Activated B cell treated with CpG ODN at 0.5 μM for 24 hours (primary cell): ENCODE measurements around the gene ANXA2. TPM values are rescaled to one million over a fixed set of nuclear protein-coding genes. Genes with fewer than 3 reads are reported as not detected.
A peak's percentile ranks its signal among the peaks of the same experiment; 100 is the strongest.

ENCODE experiments used
- ATAC-seq: fragments of 200-7000 bp; cut with Tn5 transposase; one replicate; pipeline ENCODE4 v1.10.0; 2021; ENCODE audit warnings: low read depth, mild to moderate bottlenecking, moderate library complexity
- CTCF ChIA-PET: fragments of 350-600 bp; sonication (Branson Sonifier 250); formaldehyde crosslinking; loops from one replicate; lab custom pipeline; 2021; ENCODE audit warnings: antibody characterized with exemption; lab: Charles Lee
- POLR2A ChIA-PET: fragments of 350-600 bp; sonication (Branson Sonifier 250); formaldehyde crosslinking; loops from one replicate; lab custom pipeline; 2021; ENCODE audit warnings: antibody characterized with exemption; lab: Charles Lee
- DNase-seq: peaks from one replicate; pipeline ENCODE4 v3.0.0; 2022
- H3K27ac Mint-ChIP-seq: one replicate; pipeline ENCODE4 v1.8.0; 2020; ENCODE audit warnings: mixed read lengths
- H3K27me3 Mint-ChIP-seq: one replicate; pipeline ENCODE4 v1.8.0; 2021; ENCODE audit warnings: mixed read lengths
- H3K36me3 Mint-ChIP-seq: one replicate; pipeline ENCODE4 v1.8.0; 2021; ENCODE audit warnings: low read depth, mixed read lengths
- H3K4me1 Mint-ChIP-seq: one replicate; pipeline ENCODE4 v1.8.0; 2021; ENCODE audit warnings: mixed read lengths
- H3K4me3 Mint-ChIP-seq: one replicate; pipeline ENCODE4 v1.8.0; 2020; ENCODE audit warnings: mild to moderate bottlenecking, mixed read lengths
- H3K9me3 Mint-ChIP-seq: one replicate; pipeline ENCODE4 v1.8.0; 2020; ENCODE audit warnings: mixed read lengths
- CTCF ChIP-seq: fragments of 200-600 bp; IDR thresholded peaks from one replicate; pipeline ENCODE4 v1.8.0; 2022; ENCODE audit warnings: antibody characterized with exemption, mild to moderate bottlenecking
- intact Hi-C: fragments of 100-400 bp; cut with micrococcal nuclease; formaldehyde crosslinking; loops from one replicate; pipeline ENCODE4 v1.15.1; 2024
- total RNA-seq: library from RNA; stranded (reverse); gene quantifications from 2 replicates; pipeline ENCODE4 v1.2.3, GENCODE V29; 2022

ANXA2 gene
- total RNA-seq, 1 donor from 2014 or later = 218 TPM

- Mint-ChIP-seq H3K4me3 (peak overlapping the region; percentile 96), H3K27ac (peak overlapping the region; percentile 95), H3K9me3 (no peaks in the 10 kb centered on the region), H3K36me3 (peaks cover 36% of the 10 kb centered on the region), H3K27me3 (no peaks in the 10 kb centered on the region), H3K4me1 (peaks cover 45% of the 10 kb centered on the region)
- ChIA-PET POLR2A (interaction anchor here (1.2 to 1.9 kb wide), 5 partner anchors 79 to 708 kb away, joined by 3 to 27 read pairs (median 6); partner anchors contain the start of genes BNIP2 and ICE2), CTCF (no interaction called here)
- peak; percentile 61 for ATAC-seq
- intact Hi-C loops = loop anchor here (1.0 to 10.0 kb wide), 3 partner anchors 11 to 1668 kb away; partner anchors contain the start of genes C2CD4A and VPS13C
- TF ChIP-seq CTCF = no peak
- DNase-seq = peak; percentile 48
Observed at GRCh38 chr15:60396958-60397771, 621 bp downstream of the ANXA2 start.

- no peaks in the 10 kb centered on the region for H3K9me3 Mint-ChIP-seq
- H3K36me3 Mint-ChIP-seq = peaks cover 41% of the 10 kb centered on the region
- no peaks in the 10 kb centered on the region for H3K27me3 Mint-ChIP-seq
- ChIA-PET CTCF (no interaction called here), POLR2A (no interaction called here)
- H3K4me3 Mint-ChIP-seq = peak overlapping the region; percentile 96
- peak overlapping the region; percentile 95 for H3K27ac Mint-ChIP-seq
- intact Hi-C loops = loop anchor here (5.0 to 10.0 kb wide), 2 partner anchors 46 to 1668 kb away; partner anchors contain the start of genes C2CD4A and VPS13C
- peaks cover 45% of the 10 kb centered on the region for H3K4me1 Mint-ChIP-seq
- TF ChIP-seq CTCF = no peak
- DNase-seq = no peak
- ATAC-seq = no peak
Observed at GRCh38 chr15:60396560-60396957, 1.2 kb downstream of the ANXA2 start.

GRCh38 chr15:60396100-60396499, 1.7 kb downstream of the ANXA2 start:
- no peaks in the 10 kb centered on the region for H3K9me3 Mint-ChIP-seq

GRCh38 chr15:60395276-60396011, 2.3 kb downstream of the ANXA2 start:
- Mint-ChIP-seq H3K4me1 (peaks cover 47% of the 10 kb centered on the region), H3K36me3 (peaks cover 41% of the 10 kb centered on the region), H3K9me3 (no peaks in the 10 kb centered on the region), H3K4me3 (peak overlapping the region; percentile 11), H3K27me3 (no peaks in the 10 kb centered on the region), H3K27ac (no peak overlapping the region)
- POLR2A ChIA-PET = no interaction called here
- intact Hi-C loops = loop anchor here (5.0 to 10.0 kb wide), 2 partner anchors 47 to 1669 kb away; partner anchors contain the start of genes C2CD4A and VPS13C
- CTCF ChIA-PET = no interaction called here
- ATAC-seq (no peak), DNase-seq (no peak)
- no peak for TF ChIP-seq CTCF

More at GRCh38 chr15:60396100-60396499, 1.7 kb downstream of the ANXA2 start:
- TF ChIP-seq CTCF = no peak
- ChIA-PET POLR2A (no interaction called here), CTCF (no interaction called here)
- Mint-ChIP-seq H3K4me1 (peaks cover 46% of the 10 kb centered on the region), H3K27me3 (no peaks in the 10 kb centered on the region), H3K4me3 (peak overlapping the region; percentile 96), H3K36me3 (peaks cover 41% of the 10 kb centered on the region), H3K27ac (peak overlapping the region; percentile 26)
- no peak for DNase-seq
- intact Hi-C loops = loop anchor here (5.0 to 10.0 kb wide), 2 partner anchors 46 to 1669 kb away; partner anchors contain the start of genes C2CD4A and VPS13C
- no peak for ATAC-seq
